Memory B cell (primary cell): ENCODE measurements around the gene PIH1D2.
"Not testable (repeated sequence)": the region's sequence is repeated elsewhere in the genome, so short reads cannot be mapped to it uniquely, and the experiment has no call there.

Experiments
- ATAC-seq: fragments of 150-1000 bp; cut with Tn5 transposase; 2 replicates; pipeline ENCODE4 v1.10.0; 2021; ENCODE audit warnings: low read depth, mild to moderate bottlenecking, moderate library complexity
- DNase-seq, 2 donors: peaks; one replicate each; pipeline ENCODE4 v3.0.0; 2022; ENCODE audit warnings: low spot score in 2 of 2
- H3K27ac Mint-ChIP-seq: one replicate; pipeline ENCODE4 v1.8.0; 2022; ENCODE audit warnings: mild to moderate bottlenecking, moderate library complexity, mixed read lengths
- H3K27me3 Mint-ChIP-seq: one replicate; pipeline ENCODE4 v1.8.0; 2022; ENCODE audit warnings: mixed read lengths
- H3K36me3 Mint-ChIP-seq: one replicate; pipeline ENCODE4 v1.8.0; 2022; ENCODE audit warnings: mild to moderate bottlenecking, mixed read lengths
- H3K4me1 Mint-ChIP-seq: one replicate; pipeline ENCODE4 v1.8.0; 2022; ENCODE audit warnings: mixed read lengths
- H3K4me3 Mint-ChIP-seq: one replicate; pipeline ENCODE4 v1.8.0; 2022; ENCODE audit warnings: mild to moderate bottlenecking, moderate library complexity, mixed read lengths
- H3K9me3 Mint-ChIP-seq: one replicate; pipeline ENCODE4 v1.8.0; 2022; ENCODE audit warnings: mixed read lengths

PIH1D2 gene

GRCh38 chr11:112087212-112087611, 13.4 kb upstream of the PIH1D2 start:
- no peaks in the 10 kb centered on the region for H3K9me3 Mint-ChIP-seq
- H3K4me3 Mint-ChIP-seq, result peak overlapping the region; percentile 99
- peaks cover 40% of the 10 kb centered on the region for H3K4me1 Mint-ChIP-seq
- peak overlapping the region; percentile 98 for H3K27ac Mint-ChIP-seq
- DNase-seq (no peak), ATAC-seq (no peak)
- peaks cover 49% of the 10 kb centered on the region for H3K36me3 Mint-ChIP-seq
- no peaks in the 10 kb centered on the region for H3K27me3 Mint-ChIP-seq

GRCh38 chr11:112086422-112087191, 12.8 kb upstream of the PIH1D2 start, which contains the start of the genes SDHD and TIMM8B:
TSS of gene SDHD (plus strand) at chr11:112086873. CDS start at chr11:112086908, 35 bp downstream.
TSS of gene TIMM8B (minus strand) at chr11:112086756. CDS start at chr11:112086723, 33 bp downstream.
- Mint-ChIP-seq H3K9me3 (no peaks in the 10 kb centered on the region), H3K36me3 (peaks cover 48% of the 10 kb centered on the region), H3K4me3 (peak within 1 kb of the TSS; percentile 99), H3K27me3 (no peaks in the 10 kb centered on the region), H3K27ac (peak within 1 kb of the TSS; percentile 98), H3K4me1 (peaks cover 40% of the 10 kb centered on the region)
- peak; percentile 89 for ATAC-seq
- DNase-seq, result peak; percentile 85 to 96

GRCh38 chr11:112085822-112086421, 12.1 kb upstream of the PIH1D2 start:
- no peak for DNase-seq
- no peaks in the 10 kb centered on the region for H3K9me3 Mint-ChIP-seq
- peaks cover 42% of the 10 kb centered on the region for H3K36me3 Mint-ChIP-seq
- H3K4me3 Mint-ChIP-seq, result peak overlapping the region; percentile 99
- ATAC-seq, result peak; percentile 16
- H3K27me3 Mint-ChIP-seq, result no peaks in the 10 kb centered on the region
- H3K4me1 Mint-ChIP-seq, result peaks cover 40% of the 10 kb centered on the region
- peak overlapping the region; percentile 98 for H3K27ac Mint-ChIP-seq

GRCh38 chr11:112082729-112083128, 8.9 kb upstream of the PIH1D2 start:
- DNase-seq (no peak), ATAC-seq (no peak)
- Mint-ChIP-seq H3K4me1 (peaks cover 25% of the 10 kb centered on the region), H3K9me3 (no peaks in the 10 kb centered on the region), H3K4me3 (no peak overlapping the region), H3K27me3 (no peaks in the 10 kb centered on the region), H3K36me3 (peaks cover 29% of the 10 kb centered on the region), H3K27ac (peak overlapping the region; percentile 78)

- no peak overlapping the region for H3K27ac Mint-ChIP-seq
- H3K27me3 Mint-ChIP-seq, result no peaks in the 10 kb centered on the region
- H3K4me1 Mint-ChIP-seq, result no peaks in the 10 kb centered on the region
- DNase-seq (no peak), ATAC-seq (no peak)
- peaks cover 15% of the 10 kb centered on the region for H3K36me3 Mint-ChIP-seq
- H3K9me3 Mint-ChIP-seq, result no peaks in the 10 kb centered on the region
- H3K4me3 Mint-ChIP-seq, result no peak overlapping the region
Observed at GRCh38 chr11:112062923-112063322, 10.9 kb downstream of the PIH1D2 start.

GRCh38 chr11:112058103-112058502, 15.7 kb downstream of the PIH1D2 start:
- peaks cover 28% of the 10 kb centered on the region for H3K36me3 Mint-ChIP-seq
- DNase-seq, result no peak
- H3K4me3 Mint-ChIP-seq, result no peak overlapping the region
- H3K27me3 Mint-ChIP-seq, result no peaks in the 10 kb centered on the region
- H3K4me1 Mint-ChIP-seq, result no peaks in the 10 kb centered on the region
- ATAC-seq, result no peak
- H3K9me3 Mint-ChIP-seq, result no peaks in the 10 kb centered on the region
- H3K27ac Mint-ChIP-seq, result no peak overlapping the region

GRCh38 chr11:112057170-112057569, 16.6 kb downstream of the PIH1D2 start:
- Mint-ChIP-seq H3K27me3 (no peaks in the 10 kb centered on the region), H3K9me3 (no peaks in the 10 kb centered on the region), H3K4me3 (no peak overlapping the region), H3K27ac (peak overlapping the region; percentile 45), H3K36me3 (peaks cover 25% of the 10 kb centered on the region), H3K4me1 (no peaks in the 10 kb centered on the region)
- DNase-seq (no peak), ATAC-seq (no peak)

- Mint-ChIP-seq H3K27me3 (no peaks in the 10 kb centered on the region), H3K9me3 (no peaks in the 10 kb centered on the region), H3K4me3 (no peak overlapping the region), H3K4me1 (peaks cover 24% of the 10 kb centered on the region), H3K27ac (peak overlapping the region; percentile 87), H3K36me3 (peaks cover 24% of the 10 kb centered on the region)
- ATAC-seq (no peak), DNase-seq (no peak)
Observed at GRCh38 chr11:112051768-112052167, 22.0 kb downstream of the PIH1D2 start.

GRCh38 chr11:112050721-112051120, 23.1 kb downstream of the PIH1D2 start:
- H3K36me3 Mint-ChIP-seq, result peaks cover 31% of the 10 kb centered on the region
- peaks cover 24% of the 10 kb centered on the region for H3K4me1 Mint-ChIP-seq
- no peak overlapping the region for H3K4me3 Mint-ChIP-seq
- no peaks in the 10 kb centered on the region for H3K9me3 Mint-ChIP-seq
- no peaks in the 10 kb centered on the region for H3K27me3 Mint-ChIP-seq
- no peak for DNase-seq
- H3K27ac Mint-ChIP-seq, result peak overlapping the region; percentile 87
- ATAC-seq, result peak; percentile 81

- Mint-ChIP-seq H3K36me3 (peaks cover 31% of the 10 kb centered on the region), H3K9me3 (no peaks in the 10 kb centered on the region), H3K27me3 (no peaks in the 10 kb centered on the region), H3K4me3 (no peak overlapping the region), H3K4me1 (peaks cover 24% of the 10 kb centered on the region), H3K27ac (peak overlapping the region; percentile 87)
- ATAC-seq (no peak), DNase-seq (no peak)
Observed at GRCh38 chr11:112049777-112050176, 24.0 kb downstream of the PIH1D2 start.

GRCh38 chr11:112048256-112048655, 25.6 kb downstream of the PIH1D2 start:
- H3K9me3 Mint-ChIP-seq, DNase-seq, H3K27me3 Mint-ChIP-seq: not testable (repeated sequence)
- H3K36me3 Mint-ChIP-seq, result peaks cover 25% of the 10 kb centered on the region
- peaks cover 24% of the 10 kb centered on the region for H3K4me1 Mint-ChIP-seq
- peak overlapping the region; percentile 71 for H3K27ac Mint-ChIP-seq
- ATAC-seq, result peak; percentile 48
- peak overlapping the region; percentile 21 for H3K4me3 Mint-ChIP-seq

- not testable (repeated sequence) for H3K27ac Mint-ChIP-seq, ATAC-seq, H3K9me3 Mint-ChIP-seq, H3K27me3 Mint-ChIP-seq, H3K4me3 Mint-ChIP-seq, DNase-seq
- Mint-ChIP-seq H3K4me1 (peaks cover 24% of the 10 kb centered on the region), H3K36me3 (peaks cover 27% of the 10 kb centered on the region)
Observed at GRCh38 chr11:112046647-112047046, 27.2 kb downstream of the PIH1D2 start.

GRCh38 chr11:112044961-112045360, 28.9 kb downstream of the PIH1D2 start:
- Mint-ChIP-seq H3K4me3 (no peak overlapping the region), H3K27ac (no peak overlapping the region), H3K36me3 (peaks cover 35% of the 10 kb centered on the region), H3K9me3 (no peaks in the 10 kb centered on the region), H3K4me1 (peaks cover 15% of the 10 kb centered on the region), H3K27me3 (no peaks in the 10 kb centered on the region)
- ATAC-seq (no peak), DNase-seq (no peak)

- Mint-ChIP-seq H3K4me1 (peaks cover 3% of the 10 kb centered on the region), H3K27ac (peak overlapping the region; percentile 24), H3K36me3 (peaks cover 32% of the 10 kb centered on the region), H3K9me3 (no peaks in the 10 kb centered on the region), H3K27me3 (no peaks in the 10 kb centered on the region), H3K4me3 (no peak overlapping the region)
- no peak for ATAC-seq
- DNase-seq, result no peak
Observed at GRCh38 chr11:112042961-112043304, 30.9 kb downstream of the PIH1D2 start.
